GM12878 (cell line): ENCODE data around the gene ZNRF3. TPM values are rescaled to one million over a fixed set of nuclear protein-coding genes. Genes with fewer than 3 reads are reported as not detected.

Source experiments
- ATAC-seq: fragments of 200-7000 bp; cut with Tn5 transposase; 3 replicates; pipeline ENCODE4 v1.9.1; 2020; ENCODE audit warnings: mild to moderate bottlenecking, moderate library complexity
- BruUV-seq: library from RNA; stranded (reverse); fragments of 400-500 nt; replicated peaks from 2 replicates; lab custom pipeline; 2021; lab: Mats Ljungman, UMichigan
- CTCF ChIA-PET: fragments of 300-600 bp; sonication (Branson Sonifier 250); formaldehyde crosslinking; extraction: SDS; loops from one replicate; lab custom pipeline; 2021; ENCODE audit warnings: inconsistent platforms; lab: Yijun Ruan, JAX
- POLR2A ChIA-PET: fragments of 350-600 bp; formaldehyde crosslinking; extraction: SDS; loops from one replicate; lab custom pipeline; 2021; ENCODE audit warnings: inconsistent platforms; lab: Charles Lee
- RAD21 ChIA-PET: fragments of 300-600 bp; sonication (Branson Sonifier 250); formaldehyde crosslinking; loops from one replicate; lab custom pipeline; 2023; ENCODE audit warnings: antibody characterized with exemption; ENCODE audit not compliant: unreplicated experiment; lab: Charles Lee
- SMC1A ChIA-PET: fragments of 300-600 bp; sonication (Branson Sonifier 250); formaldehyde crosslinking; loops from one replicate; lab custom pipeline; 2023; ENCODE audit not compliant: unreplicated experiment, uncharacterized antibody; lab: Charles Lee
- DNase-seq: peaks from one replicate; pipeline ENCODE4 v3.0.0-alpha.2; 2011; ENCODE audit warnings: low read depth, low spot score
- FAIRE-seq: peaks from 3 replicates; lab custom pipeline; 2011; peaks lifted over from hg19 to GRCh38; lab: Jason Lieb, UNC
- H2AFZ ChIP-seq: 2 replicates; pipeline ENCODE4 v1.6.0; 2011; ENCODE audit warnings: low read depth, low read length, control low read depth; ENCODE audit not compliant: control insufficient read depth
- H3K27ac ChIP-seq: 2 replicates; pipeline ENCODE4 v1.5.1; 2011; ENCODE audit warnings: control low read depth; ENCODE audit not compliant: control insufficient read depth, insufficient read depth
- H3K27me3 ChIP-seq, 2 experiments: replicated peaks in 1 of 2; 2 replicates each; pipeline versions ENCODE4 v1.6.0 to v1.6.1; 2011; ENCODE audit warnings: low read length in 1 of 2; ENCODE audit not compliant: control insufficient read depth in 2 of 2, insufficient read depth in 2 of 2
- H3K36me3 ChIP-seq, 2 experiments: 2 replicates each; pipeline ENCODE4 v1.5.1; 2011; ENCODE audit warnings: low read length in 1 of 2; ENCODE audit not compliant: control insufficient read depth in 2 of 2, insufficient read depth in 2 of 2
- H3K4me1 ChIP-seq: 2 replicates; pipeline ENCODE4 v1.6.1; 2011; ENCODE audit warnings: mild to moderate bottlenecking, low read length, moderate library complexity, mixed read lengths; ENCODE audit not compliant: control insufficient read depth, insufficient read depth
- H3K4me2 ChIP-seq: 2 replicates; pipeline ENCODE4 v1.6.0; 2011; ENCODE audit warnings: control low read depth; ENCODE audit not compliant: control insufficient read depth, insufficient read depth
- H3K4me3 ChIP-seq: fragments of 200-600 bp; sonication (generic); 2 replicates; pipeline ENCODE4 v1.5.1; 2016
- H3K79me2 ChIP-seq: 2 replicates; pipeline ENCODE4 v1.6.0; 2011; ENCODE audit warnings: low read length; ENCODE audit not compliant: control insufficient read depth, insufficient read depth
- H3K9ac ChIP-seq: 2 replicates; pipeline ENCODE4 v1.8.0; 2011; ENCODE audit warnings: low read length, control low read depth, mixed read lengths; ENCODE audit not compliant: control insufficient read depth, insufficient read depth
- H3K9me3 ChIP-seq: replicated peaks from 3 replicates; pipeline ENCODE4 v1.5.1; 2011; ENCODE audit warnings: mild to moderate bottlenecking, low read length; ENCODE audit not compliant: control insufficient read depth, insufficient read depth
- H4K20me1 ChIP-seq: 2 replicates; pipeline ENCODE4 v1.6.0; 2011; ENCODE audit not compliant: control insufficient read depth, insufficient read depth
- ATF7 ChIP-seq: fragments of 450-650 bp; IDR thresholded peaks from 2 replicates; pipeline ENCODE4 v1.6.1; 2016; ENCODE audit warnings: low read depth, mild to moderate bottlenecking
- BCL11A ChIP-seq: IDR thresholded peaks from 2 replicates; pipeline ENCODE4 v1.6.1; 2011; ENCODE audit warnings: low read depth, low read length
- CEBPB ChIP-seq, 2 experiments: fragments of 150-350 bp in 1 of 2; IDR thresholded peaks; 2 replicates each; pipeline ENCODE4 v1.6.1; 2012 to 2014; ENCODE audit warnings: low read depth in 2 of 2, low read length in 2 of 2, borderline replicate concordance in 1 of 2, inconsistent platforms in 1 of 2
- CHD2 ChIP-seq: IDR thresholded peaks from 2 replicates; pipeline ENCODE4 v1.6.1; 2011; ENCODE audit warnings: low read depth, low read length, improper control_type of control experiment, borderline replicate concordance
- ESRRA ChIP-seq: IDR thresholded peaks from 2 replicates; pipeline ENCODE4 v1.6.1; 2012; ENCODE audit warnings: mild to moderate bottlenecking, low read length, improper control_type of control experiment
- IKZF2 ChIP-seq, 2 experiments: fragments of 450-650 bp; IDR thresholded peaks; 2 replicates each; pipeline ENCODE4 v1.6.1; 2017; ENCODE audit warnings: mild to moderate bottlenecking in 2 of 2, moderate library complexity in 2 of 2
- IRF4 ChIP-seq: IDR thresholded peaks from 2 replicates; pipeline ENCODE4 v1.6.1; 2011; ENCODE audit warnings: low read depth, low read length
- KDM1A ChIP-seq: fragments of 200-600 bp; sonication (generic); IDR thresholded peaks from 2 replicates; pipeline ENCODE4 v1.6.1; 2016; ENCODE audit warnings: borderline replicate concordance
- MLLT1 ChIP-seq: fragments of 450-650 bp; IDR thresholded peaks from 2 replicates; pipeline ENCODE4 v1.6.1; 2016; ENCODE audit warnings: mild to moderate bottlenecking
- MTA3 ChIP-seq: IDR thresholded peaks from 2 replicates; pipeline ENCODE4 v1.6.1; 2012; ENCODE audit warnings: low read length, inconsistent platforms, borderline replicate concordance
- NFYB ChIP-seq: IDR thresholded peaks from 2 replicates; pipeline ENCODE4 v1.6.1; 2011; ENCODE audit warnings: low read depth, mild to moderate bottlenecking, low read length, improper control_type of control experiment, moderate library complexity; ENCODE audit not compliant: insufficient read depth
- NR2F1 ChIP-seq: fragments of 450-650 bp; conservative IDR thresholded peaks from 2 replicates; pipeline ENCODE4 v1.6.1; 2017; ENCODE audit warnings: mild to moderate bottlenecking
- RUNX3 ChIP-seq: IDR thresholded peaks from 2 replicates; pipeline ENCODE4 v1.6.1; 2012; ENCODE audit warnings: low read length, inconsistent platforms
- SKIL ChIP-seq: fragments of 450-650 bp; IDR thresholded peaks from 2 replicates; pipeline ENCODE4 v1.6.1; 2017; ENCODE audit warnings: mild to moderate bottlenecking, low read depth, inconsistent platforms; ENCODE audit not compliant: poor library complexity, severe bottlenecking
- SMAD1 ChIP-seq: fragments of 450-650 bp; IDR thresholded peaks from 2 replicates; pipeline ENCODE4 v1.6.1; 2018; ENCODE audit warnings: mild to moderate bottlenecking, low read depth; ENCODE audit not compliant: partially characterized antibody
- TCF3 ChIP-seq: IDR thresholded peaks from 2 replicates; pipeline ENCODE4 v1.6.1; 2012; ENCODE audit warnings: low read depth, mild to moderate bottlenecking, low read length, borderline replicate concordance; ENCODE audit not compliant: insufficient read depth
- ZNF687 ChIP-seq: fragments of 450-650 bp; IDR thresholded peaks from 2 replicates; pipeline ENCODE4 v1.6.1; 2017; ENCODE audit warnings: mild to moderate bottlenecking, moderate library complexity
- WGBS: methylation state at CpG from one replicate; pipeline ENCODE4 v1.1.6; 2016; ENCODE audit warnings: low lambda C conversion rate; ENCODE audit not compliant: insufficient replicate concordance, insufficient coverage; ENCODE audit errors: missing lambda C conversion rate; 5-methylcytosine and 5-hydroxymethylcytosine counted together
- in situ Hi-C: fragments of 300-500 bp; cut with MboI; formaldehyde crosslinking; loops from 9 replicates; pipeline ENCODE4 v1.14.3; 2018; ENCODE audit warnings: mixed read lengths
- intact Hi-C: fragments of 100-400 bp; cut with micrococcal nuclease; formaldehyde crosslinking; loops from one replicate; pipeline ENCODE4 v1.14.2; 2022; ENCODE audit not compliant: unreplicated experiment
- polyA plus RNA-seq, 11 experiments: library from polyadenylated mRNA; depleted of rRNA in 4 of 11; unstranded in 6 of 11; stranded (reverse) in 5 of 11; fragments of >200 nt; fragmentation: Nextera tagmentation in 4 of 11; fragmentation: Illumina TruSeq in 1 of 11; extraction: Ambion mirVana in 4 of 11; extraction: Trizol in 1 of 11; gene quantifications; 1 replicate in 1 of 11; 2 replicates in 10 of 11; pipeline versions ENCODE4 v1.2.1 to v1.2.3, GENCODE V29; 2011 to 2016; ENCODE audit warnings: inconsistent platforms in 2 of 11, missing spikeins in 2 of 11, low read depth in 1 of 11
- total RNA-seq, 4 experiments: library from RNA; depleted of rRNA in 3 of 4; stranded (reverse); fragments of >200 nt in 3 of 4; fragmentation: Illumina TruSeq in 1 of 4; extraction: Trizol in 1 of 4; gene quantifications; 2 replicates each; pipeline versions ENCODE4 v1.2.1 to v1.2.3, GENCODE V29; 2013 to 2021

Gene ZNRF3
- total and polyA plus RNA-seq, 10 of the 15 experiments (the other 5 are each of a cell fraction or from before 2014, with no cell fraction given) = 0.05 to 2.4 (median 0.46) TPM

- Histone ChIP-seq H3K9me3 (no peaks in the 10 kb centered on the region; the same call in 2 of the 3 replicates), H3K36me3 (no peaks in the 10 kb centered on the region), H3K4me3 (no peak overlapping the region), H3K27me3 (peaks cover 0 to 2% of the 10 kb centered on the region in 2 experiments; a peak in 1 of 4 replicates), H3K4me2 (no peak overlapping the region), H3K9ac (no peak overlapping the region), H4K20me1 (no peaks in the 10 kb centered on the region), H3K4me1 (peaks cover 18% of the 10 kb centered on the region), H3K27ac (no peak overlapping the region), H2AFZ (no peak overlapping the region), H3K79me2 (no peaks in the 10 kb centered on the region)
- intact Hi-C loops (loop anchor here (5.0 kb wide), 1 partner anchor 69 kb away; no protein-coding TSS in a partner anchor), in situ Hi-C loops (no loop called here)
- ChIA-PET CTCF (interaction anchor here (1.0 kb wide), 2 partner anchors 19 to 23 kb away, joined by 3 to 4 read pairs; no protein-coding TSS in a partner anchor), POLR2A (interaction anchor here (0.6 to 1.5 kb wide), 4 partner anchors 20 to 67 kb away, joined by 3 to 6 read pairs (median 3); no protein-coding TSS in a partner anchor), SMC1A (interaction anchor here (1.2 to 3.8 kb wide), 7 partner anchors 10 to 75 kb away, joined by 3 to 9 read pairs (median 6); no protein-coding TSS in a partner anchor), RAD21 (interaction anchor here (0.7 to 2.6 kb wide), 5 partner anchors 20 to 76 kb away, joined by 3 to 12 read pairs (median 4); no protein-coding TSS in a partner anchor)
- no TSS peak for BruUV-seq
- 3% methylated on average over 5 of the region's 5 CpGs for WGBS
- ATAC-seq (peak; percentile 84), FAIRE-seq (peak; percentile 59), DNase-seq (peak; percentile 60)
- peak; percentile 99 for TF ChIP-seq RUNX3
- TF ChIP-seq MTA3 = peak; percentile 44; the same call in 1 of the 2 replicates
- TF ChIP-seq TCF3 = 0 out of 2 replicates have a peak, but pooled peaks have one; percentile 64
- no peak for TF ChIP-seq KDM1A
- peak; percentile 96 for TF ChIP-seq MLLT1
- TF ChIP-seq ESRRA = no peak
- no peak for TF ChIP-seq SMAD1
- TF ChIP-seq NR2F1 = peak; percentile 71
- TF ChIP-seq CEBPB (IDR thresholded peaks at IDR 0.05; ENCODE audit: borderline replicate concordance in 1 of 2, low read depth in 2 of 2, low read length in 2 of 2) = 0 out of 4 replicates have a peak, but pooled peaks of 1 of the 2 experiments have one; percentile 54
- TF ChIP-seq BCL11A = peak; percentile 80
- TF ChIP-seq ZNF687 = no peak
- peak; percentile 88 for TF ChIP-seq SKIL
- peak; percentile 93 to 96 for TF ChIP-seq IKZF2 (IDR thresholded peaks at IDR 0.05)
- TF ChIP-seq IRF4 = peak; percentile 50; the same call in 1 of the 2 replicates
- no peak for TF ChIP-seq CHD2
- TF ChIP-seq NFYB = no peak
- peak; percentile 60 for TF ChIP-seq ATF7
Observed at GRCh38 chr22:28955817-28956216, 72.4 kb downstream of the ZNRF3 start.
